EL (cell line): Measurements from ENCODE around the gene SLC18A3.

Source experiments
- DNase-seq: peaks from one replicate; pipeline ENCODE4 v3.0.0-alpha.2; 2016

SLC18A3 gene

GRCh38 chr10:49653273-49653929, 43.3 kb downstream of the SLC18A3 start:
- no peak for DNase-seq

GRCh38 chr10:49654036-49654693, 44.1 kb downstream of the SLC18A3 start:
- no peak for DNase-seq

- no peak for DNase-seq
These were observed 45.0 kb downstream of the SLC18A3 start for GRCh38 chr10:49655099-49655498.

- DNase-seq: no peak
These were observed 46.9 kb downstream of the SLC18A3 start for GRCh38 chr10:49656845-49657493.

GRCh38 chr10:49657606-49658005, 47.5 kb downstream of the SLC18A3 start:
- no peak for DNase-seq

GRCh38 chr10:49661140-49661856, 51.2 kb downstream of the SLC18A3 start:
- DNase-seq: no peak
